Activated CD8-positive, alpha-beta T cell treated with anti-CD3 and anti-CD28 coated beads for 36 hours (primary cell): ENCODE measurements around the gene ATE1. TPM values are rescaled to one million over a fixed set of nuclear protein-coding genes. Genes with fewer than 3 reads are reported as not detected.

Experiments used
- ATAC-seq: fragments of 200-7000 bp; cut with Tn5 transposase; one replicate; pipeline ENCODE4 v1.10.0; 2021; ENCODE audit warnings: mild to moderate bottlenecking, moderate library complexity
- CTCF ChIA-PET: fragments of 350-600 bp; sonication (Branson Sonifier 250); formaldehyde crosslinking; loops from one replicate; lab custom pipeline; 2021; ENCODE audit warnings: antibody characterized with exemption; lab: Charles Lee
- POLR2A ChIA-PET: fragments of 350-600 bp; sonication (Branson Sonifier 250); formaldehyde crosslinking; loops from one replicate; lab custom pipeline; 2021; ENCODE audit warnings: antibody characterized with exemption; lab: Charles Lee
- DNase-seq: peaks from one replicate; pipeline ENCODE4 v3.0.0-alpha.2; 2020
- H3K27ac Mint-ChIP-seq: one replicate; pipeline ENCODE4 v1.8.0; 2021; ENCODE audit warnings: mild to moderate bottlenecking, mixed read lengths
- H3K27me3 Mint-ChIP-seq: one replicate; pipeline ENCODE4 v1.8.0; 2021; ENCODE audit warnings: mixed read lengths
- H3K36me3 Mint-ChIP-seq: one replicate; pipeline ENCODE4 v1.8.0; 2021; ENCODE audit warnings: low read depth, mixed read lengths
- H3K4me1 Mint-ChIP-seq: one replicate; pipeline ENCODE4 v1.8.0; 2021; ENCODE audit warnings: low read depth, mixed read lengths
- H3K4me3 Mint-ChIP-seq: one replicate; pipeline ENCODE4 v1.8.0; 2021; ENCODE audit warnings: mild to moderate bottlenecking, moderate library complexity, mixed read lengths
- H3K9me3 Mint-ChIP-seq: one replicate; pipeline ENCODE4 v1.8.0; 2021; ENCODE audit warnings: mixed read lengths
- intact Hi-C: fragments of 100-400 bp; cut with micrococcal nuclease; formaldehyde crosslinking; loops from one replicate; pipeline ENCODE4 v1.10.0; 2022
- total RNA-seq, 2 experiments: library from RNA; stranded (reverse); gene quantifications; one replicate each; pipeline ENCODE4 v1.2.3, GENCODE V29; 2021
- TF ChIP-seq, protein P1 (sequence below): fragments of 200-600 bp; IDR thresholded peaks from one replicate; pipeline ENCODE4 v1.8.0; 2022; ENCODE audit warnings: antibody characterized with exemption, mild to moderate bottlenecking

The ATE1 gene
- total RNA-seq, 2 experiments from 2014 or later: 18.0 to 19.2 TPM

DNA sequence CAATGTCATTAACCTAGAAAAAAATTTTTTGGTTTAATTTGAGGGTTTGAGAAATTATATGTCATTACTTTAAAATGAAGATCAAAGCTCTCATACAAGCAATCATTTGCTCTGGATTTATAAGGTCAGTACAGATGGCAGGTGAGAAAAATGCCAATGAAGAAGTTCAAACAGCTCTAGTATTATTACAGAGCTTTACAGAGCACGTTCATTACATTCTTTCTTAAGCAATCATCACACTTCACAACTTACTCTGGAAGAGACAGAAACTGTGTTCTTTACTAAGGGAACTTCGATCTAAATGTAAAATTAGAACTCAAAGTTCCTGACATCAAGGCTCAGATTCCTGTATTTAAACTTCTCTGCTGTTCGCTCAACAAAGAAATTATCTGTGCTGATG is 153.4 kb downstream of the ATE1 start:
- DNase-seq (no peak), ATAC-seq (no peak)
- intact Hi-C loops: no loop called here
- ChIA-PET POLR2A (no interaction called here), CTCF (no interaction called here)
- Mint-ChIP-seq H3K4me1 (no peaks in the 10 kb centered on the region), H3K27me3 (no peaks in the 10 kb centered on the region), H3K27ac (no peak overlapping the region), H3K9me3 (no peaks in the 10 kb centered on the region), H3K4me3 (no peak overlapping the region), H3K36me3 (peaks cover 7% of the 10 kb centered on the region)
- TF ChIP-seq, protein P1, sequence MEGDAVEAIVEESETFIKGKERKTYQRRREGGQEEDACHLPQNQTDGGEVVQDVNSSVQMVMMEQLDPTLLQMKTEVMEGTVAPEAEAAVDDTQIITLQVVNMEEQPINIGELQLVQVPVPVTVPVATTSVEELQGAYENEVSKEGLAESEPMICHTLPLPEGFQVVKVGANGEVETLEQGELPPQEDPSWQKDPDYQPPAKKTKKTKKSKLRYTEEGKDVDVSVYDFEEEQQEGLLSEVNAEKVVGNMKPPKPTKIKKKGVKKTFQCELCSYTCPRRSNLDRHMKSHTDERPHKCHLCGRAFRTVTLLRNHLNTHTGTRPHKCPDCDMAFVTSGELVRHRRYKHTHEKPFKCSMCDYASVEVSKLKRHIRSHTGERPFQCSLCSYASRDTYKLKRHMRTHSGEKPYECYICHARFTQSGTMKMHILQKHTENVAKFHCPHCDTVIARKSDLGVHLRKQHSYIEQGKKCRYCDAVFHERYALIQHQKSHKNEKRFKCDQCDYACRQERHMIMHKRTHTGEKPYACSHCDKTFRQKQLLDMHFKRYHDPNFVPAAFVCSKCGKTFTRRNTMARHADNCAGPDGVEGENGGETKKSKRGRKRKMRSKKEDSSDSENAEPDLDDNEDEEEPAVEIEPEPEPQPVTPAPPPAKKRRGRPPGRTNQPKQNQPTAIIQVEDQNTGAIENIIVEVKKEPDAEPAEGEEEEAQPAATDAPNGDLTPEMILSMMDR: no peak

DNA sequence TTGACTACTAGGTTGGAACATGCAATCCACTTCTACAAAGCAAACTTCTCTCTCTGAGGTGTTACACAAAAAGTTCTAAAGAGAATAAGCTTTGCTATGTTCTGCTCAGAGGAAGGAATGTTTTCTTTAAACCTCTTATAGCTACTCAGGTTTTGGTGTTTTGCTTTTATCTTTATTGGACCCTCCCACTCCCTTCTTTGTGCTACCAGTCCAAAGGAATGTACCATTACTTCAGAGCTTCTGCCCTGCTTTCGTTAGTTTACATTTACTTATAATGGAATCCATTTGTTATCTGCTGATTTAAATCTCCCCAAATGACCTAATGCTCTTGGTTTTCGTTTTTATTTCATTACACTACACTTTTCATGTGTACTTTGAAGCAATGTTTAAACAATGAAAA is 154.9 kb downstream of the ATE1 start:
- TF ChIP-seq, protein P1: no peak
- H3K27ac Mint-ChIP-seq: no peak overlapping the region
- peaks cover 1% of the 10 kb centered on the region for H3K9me3 Mint-ChIP-seq
- no peaks in the 10 kb centered on the region for H3K4me1 Mint-ChIP-seq
- no peak for ATAC-seq
- H3K4me3 Mint-ChIP-seq: no peak overlapping the region
- DNase-seq: no peak
- H3K27me3 Mint-ChIP-seq: no peaks in the 10 kb centered on the region
- ChIA-PET POLR2A (no interaction called here), CTCF (no interaction called here)
- peaks cover 13% of the 10 kb centered on the region for H3K36me3 Mint-ChIP-seq
- intact Hi-C loops: no loop called here

DNA sequence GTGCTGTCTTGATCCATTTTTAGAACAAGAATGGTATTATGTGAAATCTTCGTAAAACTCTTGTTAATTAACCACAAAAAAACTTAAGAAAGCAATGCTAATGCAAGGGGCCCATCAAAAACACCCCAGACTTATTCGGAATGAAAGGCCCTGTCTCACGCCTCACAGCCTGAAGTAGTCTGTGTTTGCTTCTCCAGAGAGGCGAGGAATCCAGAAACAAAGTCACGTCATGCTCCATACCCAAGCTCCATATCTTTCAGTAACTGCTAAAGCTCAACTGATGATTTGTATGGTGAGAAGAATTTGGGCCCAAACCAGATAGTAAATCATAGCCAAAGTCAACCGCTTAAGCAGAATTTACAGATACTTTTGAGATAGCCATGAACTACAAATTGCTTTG is 155.4 kb downstream of the ATE1 start:
- Mint-ChIP-seq H3K27me3 (no peaks in the 10 kb centered on the region), H3K4me1 (no peaks in the 10 kb centered on the region), H3K4me3 (no peak overlapping the region), H3K27ac (no peak overlapping the region), H3K9me3 (peaks cover 6% of the 10 kb centered on the region), H3K36me3 (peaks cover 18% of the 10 kb centered on the region)
- TF ChIP-seq, protein P1: no peak
- ATAC-seq (no peak), DNase-seq (no peak)
- ChIA-PET CTCF (no interaction called here), POLR2A (no interaction called here)
- intact Hi-C loops: no loop called here

DNA sequence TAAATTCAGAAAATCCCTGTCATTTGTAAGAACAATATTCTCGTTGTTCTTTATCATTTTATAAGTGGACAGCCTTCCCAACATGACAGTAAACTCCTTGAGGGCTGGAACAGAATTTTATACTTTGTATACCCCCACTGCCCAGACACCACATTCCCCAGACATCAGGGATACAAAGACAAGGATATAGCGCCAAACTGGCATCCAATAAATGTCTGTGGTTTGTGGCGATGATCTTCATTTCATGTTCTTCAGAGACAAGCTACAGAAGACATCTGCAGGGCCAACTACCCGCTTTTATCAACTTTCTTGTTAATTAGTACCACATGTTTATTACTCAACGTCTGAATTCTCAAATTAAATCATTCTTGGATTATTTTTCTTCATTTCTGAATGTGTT is 155.9 kb downstream of the ATE1 start:
- Mint-ChIP-seq H3K9me3 (peaks cover 8% of the 10 kb centered on the region), H3K27ac (no peak overlapping the region), H3K36me3 (peaks cover 22% of the 10 kb centered on the region), H3K4me3 (no peak overlapping the region), H3K27me3 (no peaks in the 10 kb centered on the region), H3K4me1 (no peaks in the 10 kb centered on the region)
- TF ChIP-seq, protein P1: no peak
- intact Hi-C loops: no loop called here
- POLR2A ChIA-PET: no interaction called here
- CTCF ChIA-PET: interaction anchor here (0.7 to 1.0 kb wide), 2 partner anchors 10 to 129 kb away, joined by 3 read pairs; no protein-coding TSS in a partner anchor
- no peak for DNase-seq
- ATAC-seq: no peak

DNA sequence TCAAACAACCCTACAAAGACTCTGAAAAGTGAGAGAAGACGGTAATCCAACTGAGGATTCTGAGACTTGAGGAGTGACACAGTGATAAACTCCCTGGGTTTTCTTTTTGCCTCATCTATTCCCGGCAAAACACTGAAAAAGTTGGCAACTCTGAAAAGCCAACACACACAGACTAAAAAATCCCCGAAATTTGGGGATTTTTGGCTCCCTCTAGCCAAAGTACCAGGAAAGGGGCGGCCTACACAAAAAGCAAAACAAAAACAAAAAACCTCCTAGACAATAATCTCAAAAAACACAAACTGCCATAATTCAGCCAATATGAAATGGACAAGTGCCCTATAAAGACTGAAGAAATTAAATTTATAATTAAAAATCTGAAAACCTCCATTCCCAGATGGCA is 161.4 kb downstream of the ATE1 start:
- H3K9me3 Mint-ChIP-seq: peaks cover 19% of the 10 kb centered on the region
- peaks cover 53% of the 10 kb centered on the region for H3K36me3 Mint-ChIP-seq
- H3K27me3 Mint-ChIP-seq: no peaks in the 10 kb centered on the region
- ATAC-seq (no peak), DNase-seq (no peak)
- intact Hi-C loops: no loop called here
- TF ChIP-seq, protein P1: no peak
- CTCF ChIA-PET: no interaction called here
- H3K27ac Mint-ChIP-seq: no peak overlapping the region
- no peak overlapping the region for H3K4me3 Mint-ChIP-seq
- no peaks in the 10 kb centered on the region for H3K4me1 Mint-ChIP-seq
- POLR2A ChIA-PET: no interaction called here
